Activated naive CD8-positive, alpha-beta T cell treated with anti-CD3 and anti-CD28 coated beads, Interleukin-2, amount 10 ng/mL, durations not matched to agents 7 days and 5 days (primary cell): ENCODE data around the gene B4GALNT3. TPM values are rescaled to one million over a fixed set of nuclear protein-coding genes. Genes with fewer than 3 reads are reported as not detected.

Experiments
- ATAC-seq: fragments of 150-1000 bp; cut with Tn5 transposase; one replicate; pipeline ENCODE4 v1.10.0; 2021; ENCODE audit warnings: low read depth, moderate library complexity
- POLR2A ChIA-PET: fragments of 350-600 bp; sonication (Branson Sonifier 250); formaldehyde crosslinking; loops from one replicate; lab custom pipeline; 2021; ENCODE audit warnings: antibody characterized with exemption; lab: Charles Lee
- DNase-seq: peaks from one replicate; pipeline ENCODE4 v3.0.0; 2021
- H3K27ac Mint-ChIP-seq: one replicate; pipeline ENCODE4 v1.8.0; 2022; ENCODE audit warnings: mild to moderate bottlenecking, mixed read lengths
- H3K27me3 Mint-ChIP-seq: one replicate; pipeline ENCODE4 v1.8.0; 2022; ENCODE audit warnings: mild to moderate bottlenecking, moderate library complexity, mixed read lengths
- H3K36me3 Mint-ChIP-seq: one replicate; pipeline ENCODE4 v1.8.0; 2021; ENCODE audit warnings: mild to moderate bottlenecking, mixed read lengths
- H3K4me1 Mint-ChIP-seq: one replicate; pipeline ENCODE4 v1.8.0; 2021; ENCODE audit warnings: mixed read lengths
- H3K4me3 Mint-ChIP-seq: one replicate; pipeline ENCODE4 v1.8.0; 2022; ENCODE audit warnings: mild to moderate bottlenecking, moderate library complexity, mixed read lengths
- H3K9me3 Mint-ChIP-seq: one replicate; pipeline ENCODE4 v1.8.0; 2021; ENCODE audit warnings: mixed read lengths
- total RNA-seq, 2 experiments: library from RNA; stranded (reverse); gene quantifications; one replicate each; pipeline ENCODE4 v1.2.3, GENCODE V29; 2021

The B4GALNT3 gene
- total RNA-seq, 2 experiments from 2014 or later: 4.3 to 4.4 TPM

DNA sequence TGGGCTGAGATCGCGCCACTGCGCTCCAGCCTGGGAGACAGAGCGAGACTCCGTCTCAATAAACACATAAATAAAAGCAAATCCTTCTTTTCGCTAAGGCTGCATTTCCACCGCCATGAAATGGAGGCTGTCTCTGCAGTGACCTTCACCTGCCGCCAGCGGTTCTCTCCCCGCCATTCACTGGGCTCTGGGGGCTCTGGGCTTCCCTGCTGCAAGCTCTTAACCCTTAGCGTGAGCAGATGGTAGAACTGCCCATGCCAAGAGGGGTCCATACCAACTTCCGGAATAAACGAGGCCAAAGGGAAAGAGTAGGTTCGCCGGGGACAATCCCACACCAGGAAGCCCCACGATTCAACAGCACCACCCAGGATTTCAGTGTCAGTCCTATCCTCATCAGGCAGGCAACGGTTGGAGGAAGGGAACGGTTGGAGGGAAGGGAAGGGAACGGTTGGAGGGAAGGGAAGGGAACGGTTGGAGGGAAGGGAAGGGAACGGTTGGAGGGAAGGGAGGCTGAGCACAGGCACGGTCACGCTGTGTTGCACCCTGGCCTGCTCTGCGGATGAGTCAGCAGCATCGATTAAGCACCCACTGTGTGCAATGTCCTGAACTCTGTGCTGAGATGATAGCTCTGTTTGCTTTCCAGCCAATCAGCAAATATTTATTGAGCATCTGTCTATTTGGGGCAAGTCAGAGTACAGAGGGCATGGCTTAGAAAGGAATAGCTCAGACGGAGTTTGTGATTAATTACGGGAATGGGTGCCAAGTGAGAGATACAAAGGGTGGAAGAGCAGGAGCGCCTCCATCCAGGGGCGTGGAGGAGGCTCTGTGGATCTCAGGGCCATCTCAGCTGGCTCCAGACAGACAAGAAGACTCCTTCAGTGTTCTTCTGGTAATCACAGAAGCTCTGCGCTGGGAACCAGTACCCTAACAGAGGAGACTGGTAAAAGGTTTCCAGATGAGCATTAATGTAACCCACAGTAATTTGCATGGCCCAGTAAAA is 125.6 kb downstream of the B4GALNT3 start:
- no peak overlapping the region for H3K27ac Mint-ChIP-seq
- no peaks in the 10 kb centered on the region for H3K4me1 Mint-ChIP-seq
- POLR2A ChIA-PET: interaction anchor here (1.0 kb wide), 1 partner anchor 9 kb away, joined by 3 read pairs; no protein-coding TSS in a partner anchor
- H3K36me3 Mint-ChIP-seq: peaks cover 5% of the 10 kb centered on the region
- ATAC-seq: no peak
- H3K9me3 Mint-ChIP-seq: peaks cover 7% of the 10 kb centered on the region
- peaks cover 2% of the 10 kb centered on the region for H3K27me3 Mint-ChIP-seq
- no peak for DNase-seq
- H3K4me3 Mint-ChIP-seq: no peak overlapping the region

DNA sequence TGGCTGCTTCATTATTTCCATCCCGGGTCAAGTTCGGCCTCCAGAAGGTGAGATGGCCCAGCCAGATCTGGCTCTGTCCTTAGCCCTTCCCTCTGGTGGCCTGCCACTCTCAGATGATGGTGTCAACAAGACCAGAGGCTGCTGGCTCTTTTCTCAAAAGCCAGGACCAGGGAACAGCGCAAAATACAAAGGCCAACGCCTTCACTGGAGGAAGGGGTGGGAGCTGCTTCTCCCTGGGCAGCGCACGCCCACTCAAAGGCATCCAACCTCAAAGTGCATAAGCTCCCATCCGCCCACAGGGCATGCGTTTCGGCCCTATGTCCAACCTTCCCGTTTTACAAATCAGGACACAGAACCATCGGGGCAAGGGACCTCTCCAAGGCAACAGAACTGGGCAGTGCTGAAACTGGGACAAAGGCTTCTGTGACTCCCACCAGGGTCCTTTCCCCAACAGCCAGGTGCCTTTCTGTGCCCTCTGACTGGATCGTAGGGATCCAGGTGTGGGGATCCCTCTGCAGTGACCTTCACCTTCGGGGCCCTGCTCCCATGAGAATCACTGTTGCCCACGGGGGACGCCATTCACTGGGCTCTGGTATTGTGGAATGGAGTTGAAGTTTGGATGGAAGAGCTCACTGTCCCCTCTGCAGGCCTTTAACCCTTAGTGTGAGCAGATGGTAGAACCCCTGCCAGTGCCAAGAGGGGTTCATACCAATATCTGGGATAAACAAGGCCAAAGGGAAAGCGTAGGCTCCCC is 126.8 kb downstream of the B4GALNT3 start:
- Mint-ChIP-seq H3K9me3 (peaks cover 7% of the 10 kb centered on the region), H3K36me3 (peaks cover 5% of the 10 kb centered on the region), H3K27me3 (peaks cover 2% of the 10 kb centered on the region), H3K4me3 (no peak overlapping the region), H3K27ac (no peak overlapping the region), H3K4me1 (no peaks in the 10 kb centered on the region)
- no peak for ATAC-seq
- no peak for DNase-seq
- POLR2A ChIA-PET: interaction anchor here (1.0 kb wide), 1 partner anchor 10 kb away, joined by 3 read pairs; no protein-coding TSS in a partner anchor

DNA sequence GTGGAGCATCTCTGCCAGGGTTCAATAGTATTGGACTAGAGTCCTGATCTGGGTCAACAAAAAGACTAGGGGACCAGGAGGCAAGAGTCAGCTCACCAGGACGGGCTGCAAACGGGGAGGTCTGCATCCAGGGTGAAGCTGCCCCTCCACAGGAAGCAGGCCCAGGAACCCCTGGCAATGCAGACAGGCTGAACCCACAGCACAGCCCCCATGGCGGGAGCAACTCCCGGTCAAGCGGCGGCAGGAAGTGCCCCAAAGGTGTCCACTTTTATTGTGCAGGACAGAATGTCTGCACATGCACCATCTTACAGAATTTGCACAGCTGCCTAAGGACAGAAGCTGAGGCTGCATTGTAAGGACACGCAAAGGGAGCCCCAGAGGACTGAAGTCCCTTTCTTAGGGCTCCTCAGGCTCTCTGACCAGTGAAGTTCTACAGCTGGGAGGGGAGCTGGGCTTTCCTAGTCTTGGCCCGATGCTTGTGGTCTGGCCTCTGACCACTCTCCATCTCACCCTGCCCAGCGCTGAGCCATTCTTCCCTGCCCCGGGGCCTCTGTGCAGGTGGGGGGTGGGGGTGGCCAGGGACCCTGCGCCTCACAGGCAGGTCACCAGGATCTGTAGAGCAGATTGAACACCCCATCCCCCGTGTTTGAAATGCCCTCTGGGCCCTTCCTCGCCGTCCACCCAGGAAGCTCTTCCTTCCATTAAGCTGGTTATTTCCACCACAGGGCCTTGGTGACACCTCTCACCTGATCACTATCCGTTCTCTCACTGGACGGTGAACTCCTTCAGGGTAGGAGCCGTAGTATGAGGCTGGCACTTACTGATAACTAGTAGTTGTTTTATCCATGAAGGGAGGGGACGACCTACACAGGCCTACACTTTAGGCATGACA is 127.6 kb downstream of the B4GALNT3 start:
- DNase-seq (no peak), ATAC-seq (no peak)
- Mint-ChIP-seq H3K4me3 (no peak overlapping the region), H3K4me1 (no peaks in the 10 kb centered on the region), H3K36me3 (peaks cover 5% of the 10 kb centered on the region), H3K27me3 (peaks cover 7% of the 10 kb centered on the region), H3K27ac (no peak overlapping the region), H3K9me3 (peaks cover 7% of the 10 kb centered on the region)
- POLR2A ChIA-PET: no interaction called here

DNA sequence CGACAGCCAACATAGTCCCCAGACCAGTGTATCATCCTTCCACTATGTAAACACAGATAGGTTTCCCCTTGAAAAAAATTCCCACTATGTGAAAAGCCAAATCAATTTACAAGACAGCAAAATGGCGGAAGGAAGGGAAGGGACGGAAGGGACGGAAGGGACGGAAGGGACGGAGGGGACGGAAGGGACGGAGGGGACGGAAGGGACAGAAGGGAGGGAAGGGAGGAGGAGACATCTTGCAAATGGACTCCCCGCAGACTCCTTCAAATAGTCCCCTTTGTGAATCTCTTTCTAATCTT is 128.2 kb downstream of the B4GALNT3 start:
- POLR2A ChIA-PET: no interaction called here
- no peak overlapping the region for H3K27ac Mint-ChIP-seq
- no peak for DNase-seq
- H3K4me1 Mint-ChIP-seq: no peaks in the 10 kb centered on the region
- H3K9me3 Mint-ChIP-seq: peaks cover 7% of the 10 kb centered on the region
- H3K27me3 Mint-ChIP-seq: peaks cover 12% of the 10 kb centered on the region
- H3K36me3 Mint-ChIP-seq: peaks cover 5% of the 10 kb centered on the region
- no peak for ATAC-seq
- no peak overlapping the region for H3K4me3 Mint-ChIP-seq

DNA sequence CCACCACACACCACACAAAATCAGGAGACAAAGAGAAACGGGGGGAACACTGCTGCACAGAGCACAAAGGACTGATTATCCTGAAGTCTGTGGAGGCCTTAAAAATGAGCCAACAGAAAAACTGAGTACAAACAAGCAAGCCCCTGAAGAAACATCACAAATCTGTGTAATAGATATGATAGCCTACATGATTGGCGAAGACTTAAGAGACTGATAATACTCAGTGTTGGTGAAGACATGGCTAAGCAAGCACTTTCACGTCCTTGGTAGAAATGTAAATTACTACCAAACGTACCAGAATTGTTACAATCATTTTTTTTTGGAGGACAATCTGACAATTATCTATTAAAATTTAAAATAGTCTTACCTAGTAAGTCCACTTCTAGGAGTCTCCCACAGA is 128.9 kb downstream of the B4GALNT3 start:
- no peak for DNase-seq
- POLR2A ChIA-PET: no interaction called here
- H3K4me1 Mint-ChIP-seq: no peaks in the 10 kb centered on the region
- peaks cover 19% of the 10 kb centered on the region for H3K27me3 Mint-ChIP-seq
- H3K36me3 Mint-ChIP-seq: peaks cover 5% of the 10 kb centered on the region
- no peak overlapping the region for H3K27ac Mint-ChIP-seq
- H3K9me3 Mint-ChIP-seq: peaks cover 7% of the 10 kb centered on the region
- H3K4me3 Mint-ChIP-seq: no peak overlapping the region
- ATAC-seq: no peak

DNA sequence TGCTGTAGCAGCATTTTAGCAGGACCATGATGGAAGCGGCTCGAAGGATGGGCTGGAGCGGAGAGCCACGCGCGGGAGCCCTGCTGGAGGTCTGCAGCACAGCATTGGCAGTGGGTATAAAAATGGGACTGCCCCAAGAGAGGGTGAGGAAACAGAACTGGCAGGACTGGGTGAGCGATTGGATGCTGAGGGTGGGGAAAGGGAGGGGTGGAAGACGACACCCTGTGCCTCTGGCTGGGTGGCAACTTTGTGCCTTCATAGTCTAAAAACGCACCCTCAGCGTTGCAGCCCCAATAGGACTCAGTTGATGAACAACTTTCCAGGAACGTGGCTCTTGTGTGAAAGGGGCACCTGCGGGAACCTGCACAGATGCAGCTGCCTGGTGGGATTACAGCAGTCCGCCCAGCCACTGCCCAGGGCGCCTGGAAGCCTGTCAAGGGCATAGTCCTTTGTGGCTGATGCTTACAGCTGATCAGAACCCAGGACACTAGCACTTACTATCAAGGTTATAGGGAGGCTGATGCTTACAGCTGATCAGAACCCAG is 130.5 kb downstream of the B4GALNT3 start:
- H3K4me3 Mint-ChIP-seq: no peak overlapping the region
- peaks cover 5% of the 10 kb centered on the region for H3K36me3 Mint-ChIP-seq
- H3K27ac Mint-ChIP-seq: no peak overlapping the region
- peaks cover 31% of the 10 kb centered on the region for H3K27me3 Mint-ChIP-seq
- DNase-seq: no peak
- H3K4me1 Mint-ChIP-seq: no peaks in the 10 kb centered on the region
- POLR2A ChIA-PET: no interaction called here
- peaks cover 7% of the 10 kb centered on the region for H3K9me3 Mint-ChIP-seq
- ATAC-seq: no peak

DNA sequence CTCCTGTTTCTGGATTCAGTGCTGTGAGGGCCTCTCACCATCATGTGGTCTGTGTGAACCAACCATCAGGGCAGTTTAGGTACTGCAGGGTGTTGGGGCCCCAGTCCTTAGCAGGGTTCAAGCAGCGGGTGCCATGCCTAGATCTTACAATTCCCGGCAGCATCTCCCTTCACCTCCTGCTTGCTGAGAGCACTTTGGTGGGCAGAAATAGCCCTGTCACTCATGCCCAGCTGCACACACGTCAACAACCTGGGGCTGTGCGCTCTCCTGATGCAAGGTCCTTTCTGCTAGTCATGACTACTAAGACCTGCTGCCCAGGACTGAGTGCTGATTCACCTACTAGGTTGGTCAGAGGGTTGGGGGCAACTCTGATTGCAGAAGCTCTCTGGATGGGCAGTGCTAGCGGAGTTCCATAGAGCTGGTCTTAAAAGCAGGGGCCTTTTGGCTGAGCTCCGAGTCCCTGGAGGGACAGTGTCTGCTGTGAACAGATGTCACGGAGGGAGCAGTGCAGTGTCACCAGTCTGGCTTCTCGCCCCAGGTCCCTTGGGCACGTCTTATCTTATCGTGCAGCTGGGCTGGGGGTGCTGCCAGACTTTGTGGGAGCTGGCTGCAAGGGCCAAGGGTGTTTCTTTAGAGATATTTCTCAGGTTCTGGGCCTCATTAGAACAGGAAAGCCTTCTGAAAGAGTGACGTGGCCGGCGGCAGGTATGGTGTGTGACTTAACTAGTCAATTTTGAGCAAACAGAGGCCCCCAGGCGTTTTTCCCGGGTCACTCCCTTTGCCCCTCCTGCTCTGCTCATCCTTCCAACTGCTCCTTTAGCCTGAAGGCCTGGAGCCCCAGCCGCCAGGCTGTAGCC is 131.7 kb downstream of the B4GALNT3 start:
- H3K9me3 Mint-ChIP-seq: peaks cover 7% of the 10 kb centered on the region
- POLR2A ChIA-PET: no interaction called here
- ATAC-seq: no peak
- peaks cover 5% of the 10 kb centered on the region for H3K36me3 Mint-ChIP-seq
- H3K27me3 Mint-ChIP-seq: peaks cover 33% of the 10 kb centered on the region
- no peak overlapping the region for H3K27ac Mint-ChIP-seq
- H3K4me3 Mint-ChIP-seq: no peak overlapping the region
- no peak for DNase-seq
- H3K4me1 Mint-ChIP-seq: no peaks in the 10 kb centered on the region

DNA sequence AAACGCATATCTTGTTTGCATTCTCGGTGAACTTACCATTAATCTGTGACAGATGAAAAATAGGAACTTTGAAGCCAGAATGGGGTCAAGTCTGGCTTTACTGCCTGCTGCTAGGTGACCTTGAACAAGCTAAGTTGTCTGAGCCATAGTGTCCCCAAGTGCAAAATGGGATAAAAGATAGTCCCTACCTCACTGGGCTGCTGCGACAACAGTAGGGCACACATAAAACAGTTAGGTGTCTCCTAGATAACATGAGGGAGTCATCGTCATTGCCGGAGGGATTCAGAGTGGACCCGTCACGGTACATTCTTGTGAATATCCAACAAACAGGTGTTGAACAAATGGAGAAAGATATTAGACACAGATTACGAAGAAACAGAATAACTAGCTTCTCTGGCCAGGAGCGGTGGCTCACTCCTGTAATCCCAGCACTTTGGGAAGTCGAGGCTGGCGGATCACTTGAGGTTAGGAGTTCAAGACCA is 132.3 kb downstream of the B4GALNT3 start:
- DNase-seq: no peak
- ATAC-seq: no peak
- peaks cover 5% of the 10 kb centered on the region for H3K36me3 Mint-ChIP-seq
- peaks cover 33% of the 10 kb centered on the region for H3K27me3 Mint-ChIP-seq
- H3K27ac Mint-ChIP-seq: no peak overlapping the region
- H3K4me3 Mint-ChIP-seq: no peak overlapping the region
- H3K4me1 Mint-ChIP-seq: no peaks in the 10 kb centered on the region
- POLR2A ChIA-PET: no interaction called here
- H3K9me3 Mint-ChIP-seq: peaks cover 7% of the 10 kb centered on the region

DNA sequence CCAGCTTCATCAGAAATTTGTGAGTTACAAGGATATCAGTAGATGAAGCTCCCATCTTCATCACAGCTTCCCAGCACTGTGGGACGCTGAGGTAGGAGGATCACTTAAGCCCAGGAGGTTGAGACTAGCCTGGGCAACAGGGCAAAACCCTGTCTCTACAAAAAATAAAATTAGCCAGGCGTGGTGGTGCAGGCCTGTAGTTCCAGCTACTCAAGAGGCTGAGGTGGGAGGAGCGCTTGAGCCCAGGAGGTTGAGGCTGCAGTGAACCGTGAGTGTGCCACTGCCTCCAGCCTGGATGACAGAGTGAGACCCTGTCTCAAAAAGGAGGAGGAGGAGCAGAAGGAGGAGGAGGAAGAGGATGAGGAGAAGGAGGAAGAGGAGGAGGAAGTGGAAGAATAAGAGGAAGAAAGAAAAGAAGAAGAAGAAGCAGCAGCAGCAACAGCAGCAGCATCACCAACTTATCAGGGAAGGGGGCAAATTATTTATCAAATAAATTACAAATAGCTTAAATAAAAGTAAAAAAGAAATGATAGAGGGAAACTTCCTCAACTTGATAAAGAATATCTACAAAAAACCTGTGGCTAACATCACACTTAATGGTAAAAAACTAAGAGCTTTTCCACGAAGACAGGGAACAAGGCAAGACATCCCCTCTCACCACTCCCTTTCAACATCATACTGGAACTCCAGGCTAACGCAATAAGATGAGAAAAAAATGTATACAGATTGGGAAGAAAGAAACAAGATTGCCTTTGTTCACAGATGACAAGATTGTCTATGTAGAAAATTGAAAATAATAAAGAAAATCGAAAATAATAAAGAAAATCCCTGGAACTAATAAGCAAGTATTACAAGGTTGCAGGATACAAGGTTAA is 133.9 kb downstream of the B4GALNT3 start:
- ATAC-seq (no peak), DNase-seq (no peak)
- peaks cover 1% of the 10 kb centered on the region for H3K36me3 Mint-ChIP-seq
- no peaks in the 10 kb centered on the region for H3K9me3 Mint-ChIP-seq
- H3K4me1 Mint-ChIP-seq: no peaks in the 10 kb centered on the region
- POLR2A ChIA-PET: no interaction called here
- no peak overlapping the region for H3K27ac Mint-ChIP-seq
- H3K27me3 Mint-ChIP-seq: peaks cover 33% of the 10 kb centered on the region
- no peak overlapping the region for H3K4me3 Mint-ChIP-seq

DNA sequence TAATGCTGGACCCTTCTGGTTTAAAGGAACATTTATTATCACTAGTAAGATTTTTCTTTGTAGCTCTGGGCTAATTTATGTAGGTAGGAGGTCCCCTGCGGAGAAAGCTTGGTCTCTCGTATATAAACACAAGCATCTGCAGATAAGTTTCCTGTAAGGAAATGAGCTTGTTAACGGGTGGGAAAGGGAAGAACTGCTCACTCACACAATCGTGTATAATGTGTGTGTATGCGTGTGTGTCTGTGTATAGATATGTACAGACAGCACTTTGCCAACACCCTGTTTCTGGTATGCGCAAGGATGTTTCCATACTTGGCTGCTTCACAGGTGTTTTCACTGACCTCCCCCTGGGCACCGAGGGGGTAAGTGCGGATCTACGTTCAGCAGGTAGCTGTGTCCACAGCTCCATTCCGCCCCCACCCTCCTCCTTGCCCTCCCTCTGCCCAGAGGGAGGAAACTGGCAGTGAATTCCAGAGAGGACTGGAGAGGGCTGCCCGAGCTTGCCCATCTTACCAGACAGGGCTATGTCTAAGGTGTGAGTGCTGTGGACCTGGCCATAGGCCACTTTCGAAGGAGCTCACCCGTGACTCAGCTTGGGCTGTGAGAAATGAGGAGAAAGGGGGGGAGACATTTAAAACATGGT is 138.3 kb downstream of the B4GALNT3 start:
- H3K36me3 Mint-ChIP-seq: no peaks in the 10 kb centered on the region
- POLR2A ChIA-PET: interaction anchor here (0.6 kb wide), 1 partner anchor 239 kb away, joined by 3 read pairs; no protein-coding TSS in a partner anchor
- no peaks in the 10 kb centered on the region for H3K4me1 Mint-ChIP-seq
- no peaks in the 10 kb centered on the region for H3K9me3 Mint-ChIP-seq
- no peak overlapping the region for H3K27ac Mint-ChIP-seq
- peaks cover 22% of the 10 kb centered on the region for H3K27me3 Mint-ChIP-seq
- H3K4me3 Mint-ChIP-seq: no peak overlapping the region
- no peak for DNase-seq
- ATAC-seq: no peak

DNA sequence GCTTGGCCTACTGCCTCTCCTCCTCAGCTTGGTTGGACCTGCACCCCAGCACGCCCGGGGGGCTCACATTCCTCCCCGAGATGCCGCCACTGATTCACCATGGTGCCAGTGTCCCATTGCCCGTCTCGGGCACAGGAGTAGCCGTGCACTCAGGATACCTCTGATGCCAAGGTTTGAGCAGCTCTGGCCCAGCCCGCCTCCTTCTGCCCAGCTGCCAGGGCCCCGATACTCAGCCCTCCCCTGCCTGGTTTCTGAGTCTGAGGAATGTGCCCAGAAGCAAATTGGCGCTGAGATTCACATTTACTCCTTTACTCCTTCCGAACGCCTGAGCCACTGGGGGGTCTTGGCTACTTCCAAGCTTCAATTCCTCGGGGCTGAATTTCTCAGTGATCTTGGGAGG is 140.0 kb downstream of the B4GALNT3 start:
- Mint-ChIP-seq H3K27ac (no peak overlapping the region), H3K36me3 (no peaks in the 10 kb centered on the region), H3K4me3 (no peak overlapping the region), H3K27me3 (peaks cover 6% of the 10 kb centered on the region), H3K4me1 (no peaks in the 10 kb centered on the region), H3K9me3 (no peaks in the 10 kb centered on the region)
- DNase-seq (no peak), ATAC-seq (no peak)
- POLR2A ChIA-PET: no interaction called here
